A673 (cell line): ENCODE results near the gene IDUA. TPM values are rescaled to one million over a fixed set of nuclear protein-coding genes. Genes with fewer than 3 reads are reported as not detected.

Experiments used
- BruUV-seq: library from RNA; stranded (reverse); fragments of 400-500 nt; replicated peaks from 2 replicates; lab custom pipeline; 2021; lab: Mats Ljungman, UMichigan
- CTCF ChIA-PET: fragments of 300-600 bp; sonication (Branson Sonifier 250); formaldehyde crosslinking; loops from one replicate; lab custom pipeline; 2022; ENCODE audit warnings: antibody characterized with exemption; lab: Charles Lee
- POLR2A ChIA-PET: fragments of 300-600 bp; sonication (Branson Sonifier 250); formaldehyde crosslinking; loops from one replicate; lab custom pipeline; 2022; ENCODE audit warnings: antibody characterized with exemption; ENCODE audit not compliant: low non-redundant PET; lab: Charles Lee
- DNase-seq: peaks from one replicate; pipeline ENCODE4 v3.0.0-alpha.2; 2015; ENCODE audit warnings: low spot score
- H3K27ac ChIP-seq: fragments of 200-600 bp; sonication (generic); 2 replicates; pipeline ENCODE4 v1.5.1; 2016; ENCODE audit warnings: mixed run types, low read depth, mild to moderate bottlenecking, mixed read lengths, antibody characterized with exemption, low read length; ENCODE audit not compliant: poor library complexity, severe bottlenecking
- H3K27me3 ChIP-seq: fragments of 200-600 bp; sonication (generic); replicated peaks from 2 replicates; pipeline ENCODE4 v1.6.1; 2017; ENCODE audit warnings: mixed run types, low read depth, mild to moderate bottlenecking, mixed read lengths, antibody characterized with exemption, low read length; ENCODE audit not compliant: insufficient read depth, poor library complexity
- H3K36me3 ChIP-seq: fragments of 200-600 bp; sonication (generic); 2 replicates; pipeline ENCODE4 v1.6.1; 2016; ENCODE audit warnings: mixed run types, mild to moderate bottlenecking, mixed read lengths, antibody characterized with exemption, low read length; ENCODE audit not compliant: insufficient read depth, poor library complexity, severe bottlenecking
- H3K4me1 ChIP-seq: fragments of 200-600 bp; sonication (generic); 2 replicates; pipeline ENCODE4 v1.6.1; 2017; ENCODE audit warnings: mixed run types, mild to moderate bottlenecking, mixed read lengths, antibody characterized with exemption, low read length; ENCODE audit not compliant: insufficient read depth, poor library complexity, severe bottlenecking
- H3K4me3 ChIP-seq: fragments of 200-600 bp; sonication (generic); 2 replicates; pipeline ENCODE4 v1.5.1; 2016; ENCODE audit warnings: low read depth, mixed run types, mild to moderate bottlenecking, mixed read lengths, low read length; ENCODE audit not compliant: poor library complexity, severe bottlenecking
- H3K9me3 ChIP-seq: fragments of 200-600 bp; sonication (generic); 2 replicates; pipeline ENCODE4 v1.6.1; 2016; ENCODE audit warnings: mixed run types, low read depth, mild to moderate bottlenecking, mixed read lengths, antibody characterized with exemption, low read length; ENCODE audit not compliant: poor library complexity, severe bottlenecking
- CTCF ChIP-seq: fragments of 300-800, 200-600 bp; sonication (generic); conservative IDR thresholded peaks from 2 replicates; pipeline ENCODE4 v1.5.1; 2017; ENCODE audit warnings: low read depth, mild to moderate bottlenecking, antibody characterized with exemption, low read length, moderate library complexity, mixed read lengths
- EZH2 ChIP-seq: fragments of 200-600 bp; sonication (generic); IDR thresholded peaks from 2 replicates; pipeline ENCODE4 v1.6.1; 2017; ENCODE audit warnings: borderline replicate concordance, low read depth, mild to moderate bottlenecking, mixed read lengths, antibody characterized with exemption, low read length; ENCODE audit not compliant: poor library complexity, severe bottlenecking
- intact Hi-C: fragments of 100-400 bp; cut with micrococcal nuclease; formaldehyde crosslinking; loops from one replicate; pipeline ENCODE4 v1.10.0; 2022; ENCODE audit not compliant: unreplicated experiment
- total RNA-seq: library from RNA; stranded (reverse); gene quantifications from 2 replicates; pipeline ENCODE4 v1.2.3, GENCODE V29; 2021

IDUA gene
- total RNA-seq, 1 experiment from 2014 or later = 12.3 TPM

- no TSS peak for BruUV-seq
- Histone ChIP-seq H3K27me3 (no peaks in the 10 kb centered on the region), H3K36me3 (no peaks in the 10 kb centered on the region), H3K4me3 (no peak overlapping the region), H3K4me1 (peaks cover 15% of the 10 kb centered on the region), H3K27ac (no peak overlapping the region), H3K9me3 (no peaks in the 10 kb centered on the region)
- POLR2A ChIA-PET = no interaction called here
- intact Hi-C loops = no loop called here
- CTCF ChIA-PET = interaction anchor here (0.5 kb wide), 1 partner anchor 16 kb away, joined by 5 read pairs; no protein-coding TSS in a partner anchor
- TF ChIP-seq CTCF (no peak), EZH2 (no peak)
- DNase-seq = no peak
These were observed 44.5 kb downstream of the IDUA start for GRCh38 chr4:1031346-1031745.

- no peak overlapping the region for H3K4me3 ChIP-seq
- intact Hi-C loops = no loop called here
- no peaks in the 10 kb centered on the region for H3K27me3 ChIP-seq
- peaks cover 15% of the 10 kb centered on the region for H3K4me1 ChIP-seq
- POLR2A ChIA-PET = no interaction called here
- H3K9me3 ChIP-seq = no peaks in the 10 kb centered on the region
- no peaks in the 10 kb centered on the region for H3K36me3 ChIP-seq
- CTCF ChIA-PET = no interaction called here
- BruUV-seq = no TSS peak
- DNase-seq = no peak
- H3K27ac ChIP-seq = no peak overlapping the region
- TF ChIP-seq CTCF (no peak), EZH2 (no peak)
These were observed 45.3 kb downstream of the IDUA start for GRCh38 chr4:1031956-1032795.

GRCh38 chr4:1032861-1033260 is 46.0 kb downstream of the IDUA start:
- Histone ChIP-seq H3K27ac (no peak overlapping the region), H3K36me3 (no peaks in the 10 kb centered on the region), H3K4me1 (peaks cover 15% of the 10 kb centered on the region), H3K9me3 (no peaks in the 10 kb centered on the region), H3K4me3 (no peak overlapping the region), H3K27me3 (no peaks in the 10 kb centered on the region)
- no peak for DNase-seq
- no peak for TF ChIP-seq EZH2
- no peak for TF ChIP-seq CTCF
- no TSS peak for BruUV-seq
- ChIA-PET POLR2A (no interaction called here), CTCF (no interaction called here)
- intact Hi-C loops = no loop called here
